ENCODE data around the gene USP20.
"Not testable (repeated sequence)": the region's sequence is repeated elsewhere in the genome, so short reads cannot be mapped to it uniquely, and the experiment has no call there.

USP20 gene

DNA sequence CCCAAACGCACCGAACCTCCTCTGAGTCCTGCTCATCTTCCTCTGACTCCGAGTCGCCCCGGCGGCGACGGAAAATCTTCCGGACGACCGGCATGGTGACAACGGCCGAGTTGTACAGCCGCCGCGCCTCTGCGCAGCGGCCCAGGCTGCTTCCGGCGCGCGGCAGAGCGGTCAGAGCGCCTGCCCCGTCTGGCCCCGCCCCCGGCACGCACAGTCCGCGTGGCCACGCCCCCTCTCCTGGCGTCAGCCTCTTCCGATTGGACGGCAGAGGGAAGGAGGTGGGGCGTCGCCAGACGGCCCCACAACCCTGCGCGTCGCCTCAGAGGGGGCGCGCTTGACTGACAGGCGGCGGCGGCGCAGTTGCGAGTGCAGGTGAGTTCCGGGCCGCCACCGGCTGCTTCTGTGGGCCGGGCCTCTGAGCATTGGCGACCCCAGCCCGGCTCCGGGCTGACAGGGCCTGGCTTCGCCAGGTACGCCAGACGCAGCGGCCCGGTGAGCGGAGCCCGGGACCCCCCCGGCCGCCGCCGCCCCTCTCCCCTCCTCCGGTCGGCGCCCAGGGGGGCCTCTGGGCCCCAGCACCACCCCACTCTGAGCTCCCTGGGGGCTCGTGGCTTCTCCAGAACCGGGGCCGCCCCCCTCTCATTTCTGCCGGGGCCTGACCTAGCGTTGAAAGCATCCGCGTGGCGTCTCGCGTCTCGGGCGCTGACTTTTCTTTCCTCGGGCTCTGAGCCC, at the start of gene USP20, which contains the start of gene C9orf78:
Gene USP20 (plus strand): TSS at position 331 of the 732 bp plus-strand sequence. CDS start 17,098 bp downstream, outside the sequence.
Gene C9orf78 (minus strand): TSS at position 148 of the 732 bp plus-strand sequence. CDS start 54 bp downstream, at position 94.
- peak; percentile 99 for DNase-seq (ENCODE audit: low spot score)

DNA sequence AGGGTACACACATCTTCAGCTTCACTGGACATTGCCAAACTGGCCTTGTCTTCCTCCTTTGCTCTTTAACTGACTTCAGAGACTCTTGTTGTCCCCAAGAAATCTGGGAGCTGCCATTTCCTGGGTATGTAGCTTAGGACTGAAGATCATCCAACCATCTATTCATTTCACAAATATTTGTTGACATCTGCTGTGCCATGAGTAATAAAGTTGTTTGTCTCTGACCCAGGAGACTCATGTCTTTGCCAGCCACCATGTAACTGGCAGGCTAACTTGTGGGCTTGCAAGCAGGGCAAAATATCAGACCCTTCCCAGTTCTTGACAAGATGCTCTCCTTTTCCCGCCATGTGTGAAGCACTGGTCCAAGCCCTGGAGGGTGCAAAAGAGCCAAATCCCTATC, 49.4 kb upstream of the USP20 start:
- no peak for DNase-seq (ENCODE audit: low spot score)

DNA sequence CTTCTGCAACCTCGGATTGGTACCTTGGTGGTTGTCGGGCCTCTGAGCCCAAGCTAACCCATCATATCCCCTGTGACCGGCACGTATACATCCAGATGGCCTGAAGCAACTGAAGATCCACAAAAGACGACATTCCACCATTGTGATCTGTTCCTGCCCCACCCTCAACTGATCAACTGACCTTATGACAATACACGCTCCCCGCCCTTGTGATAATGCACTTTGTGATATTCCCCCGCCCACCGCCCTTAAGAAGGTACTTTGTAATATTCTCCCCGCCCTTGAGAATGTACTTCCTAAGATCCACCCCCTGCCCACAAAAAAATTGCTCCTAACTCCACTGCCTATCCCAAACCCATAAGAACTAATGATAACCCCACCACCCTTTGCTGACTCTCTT, 48.8 kb upstream of the USP20 start:
- DNase-seq (ENCODE audit: low spot score): no peak

DNA sequence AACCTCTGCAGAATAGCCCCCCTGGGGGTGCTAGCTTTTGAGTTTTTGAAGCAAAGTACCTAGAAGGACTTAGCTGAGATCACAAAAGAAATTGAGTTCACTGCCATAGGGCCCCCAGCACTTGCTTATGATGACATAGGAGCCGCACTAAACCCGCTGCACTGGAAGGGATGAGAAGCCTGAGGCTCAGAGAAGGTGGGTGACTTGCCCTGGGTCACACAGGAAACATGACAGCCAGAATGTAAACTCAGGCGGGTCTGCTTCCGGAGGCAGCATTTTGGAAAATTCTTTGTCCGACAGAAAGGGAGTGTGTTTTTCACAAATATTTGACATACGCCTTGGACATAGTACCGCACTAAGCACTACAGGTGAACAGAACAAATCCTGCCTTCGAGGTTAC, 40.7 kb upstream of the USP20 start:
- DNase-seq (ENCODE audit: low spot score): no peak

DNA sequence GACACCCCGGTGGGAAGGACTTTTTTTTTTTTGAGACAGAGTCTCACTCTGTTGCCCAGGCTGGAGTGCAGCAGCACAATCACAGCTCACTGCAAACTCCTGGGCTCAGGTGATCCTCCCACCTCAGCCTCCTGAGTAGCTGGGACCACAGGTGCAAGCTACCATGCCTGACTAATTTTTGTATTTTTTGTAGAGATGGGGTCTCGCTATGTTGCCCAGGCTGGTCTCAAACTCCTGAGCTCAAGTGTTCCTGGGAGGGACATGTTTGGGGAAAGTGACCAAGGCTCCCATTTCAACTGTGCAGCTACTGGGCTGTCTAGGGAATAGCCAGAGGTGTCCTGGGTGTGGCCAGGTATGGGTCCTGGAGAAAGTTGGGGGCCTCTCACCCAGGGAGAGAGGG, 39.2 kb upstream of the USP20 start:
- not testable (repeated sequence) for DNase-seq (ENCODE audit: low spot score)

DNA sequence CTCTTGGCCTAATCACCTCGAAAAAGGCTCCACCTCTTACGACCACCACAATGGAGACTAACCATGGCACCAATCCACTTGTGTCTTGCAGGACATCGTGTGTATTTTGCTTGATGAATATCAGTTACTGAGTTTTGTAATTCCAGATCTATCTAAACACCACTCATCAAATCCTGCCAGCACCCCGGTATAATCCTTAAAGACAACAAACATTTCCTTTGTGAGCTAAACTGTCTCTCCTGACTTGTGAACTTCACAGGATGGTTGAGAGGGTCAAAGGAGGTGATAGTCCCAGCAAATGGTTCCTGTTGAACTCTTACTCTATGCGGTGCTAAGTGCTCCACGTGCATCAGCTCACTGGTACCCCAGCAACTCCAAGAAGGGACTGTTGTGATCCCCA, 36.3 kb upstream of the USP20 start:
- DNase-seq (ENCODE audit: low spot score): no peak

DNA sequence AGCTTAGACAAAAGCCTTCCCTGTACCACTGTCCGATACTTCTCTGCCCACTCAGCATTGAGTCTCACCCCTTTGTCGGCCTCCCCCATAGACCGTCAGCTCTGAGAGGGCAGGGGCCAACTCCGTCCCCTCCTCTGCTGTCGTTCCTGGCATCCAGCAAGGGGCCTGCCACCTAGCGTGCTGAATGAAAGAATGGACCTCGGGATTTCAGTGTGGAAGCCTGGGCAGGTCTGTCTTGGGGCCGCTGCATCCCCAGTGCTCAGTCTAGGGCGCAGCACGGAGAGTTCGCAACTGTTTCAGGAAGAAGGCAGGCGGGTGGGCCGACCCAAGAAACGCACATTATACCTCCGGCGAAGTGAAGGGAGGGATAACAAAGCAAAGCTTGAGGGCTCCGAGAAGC, 33.8 kb upstream of the USP20 start:
- no peak for DNase-seq (ENCODE audit: low spot score)

DNA sequence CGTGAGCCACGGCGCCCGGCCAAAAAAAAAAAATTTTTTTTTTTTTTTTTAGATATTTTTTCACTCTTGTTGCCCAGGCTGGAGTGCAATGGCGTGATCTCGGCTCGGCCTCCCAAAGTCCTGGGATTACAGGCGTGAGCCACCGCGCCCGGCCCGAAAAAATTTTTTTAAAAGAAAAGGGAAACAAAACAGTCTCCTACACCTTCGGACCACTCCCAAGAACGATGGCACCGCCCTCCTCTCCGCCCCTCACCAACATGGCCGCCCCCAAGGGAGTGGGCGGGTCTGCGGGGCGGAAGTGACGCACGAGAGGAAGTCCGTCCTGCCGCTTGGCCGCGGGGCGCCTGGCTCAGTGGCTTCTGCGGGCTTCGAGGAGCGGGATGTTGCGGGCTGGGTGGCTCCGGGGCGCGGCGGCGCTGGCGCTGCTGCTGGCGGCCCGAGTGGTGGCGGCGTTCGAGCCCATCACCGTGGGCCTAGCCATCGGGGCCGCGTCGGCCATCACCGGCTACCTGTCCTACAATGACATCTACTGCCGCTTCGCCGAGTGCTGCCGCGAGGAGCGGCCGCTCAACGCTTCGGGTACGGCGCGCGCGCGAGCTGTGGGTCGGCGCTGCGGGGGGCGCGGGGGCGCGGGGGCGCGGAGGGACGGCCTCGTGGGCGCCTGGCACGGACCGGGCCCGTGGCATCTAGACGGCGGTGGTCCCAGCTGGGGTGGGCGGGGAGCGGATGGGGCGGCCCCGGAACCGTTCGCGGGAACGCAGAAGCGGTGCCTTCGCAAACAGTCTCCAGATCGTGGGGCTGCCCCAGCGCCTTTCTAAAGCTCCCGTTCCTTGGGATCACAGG, 32.2 kb upstream of the USP20 start, which contains the start of gene TOR1B:
Gene TOR1B (plus strand): TSS at position 352 of the 843 bp plus-strand sequence. CDS start 29 bp downstream, at position 381.
- DNase-seq (ENCODE audit: low spot score): peak; percentile 98

DNA sequence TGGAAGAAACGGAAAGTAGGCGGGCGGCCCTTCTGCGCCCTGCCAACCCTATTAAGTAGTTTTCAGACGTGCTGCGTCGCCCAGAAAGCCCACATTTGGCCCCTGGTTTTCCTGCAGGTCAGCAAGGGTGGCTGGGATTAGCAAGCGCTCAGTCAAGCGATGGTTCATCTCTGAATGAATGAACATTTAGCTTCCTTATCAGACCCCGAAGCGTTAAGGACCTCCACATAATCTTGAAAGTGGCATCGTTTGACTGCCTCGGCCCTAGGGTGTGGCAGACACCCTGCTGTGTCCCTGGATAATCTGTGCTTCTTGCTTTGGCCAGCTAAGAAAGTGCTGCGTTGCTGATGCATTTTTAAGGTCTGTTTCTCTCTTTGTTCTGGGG, 31.6 kb upstream of the USP20 start:
- peak; percentile 60 for DNase-seq (ENCODE audit: low spot score)

DNA sequence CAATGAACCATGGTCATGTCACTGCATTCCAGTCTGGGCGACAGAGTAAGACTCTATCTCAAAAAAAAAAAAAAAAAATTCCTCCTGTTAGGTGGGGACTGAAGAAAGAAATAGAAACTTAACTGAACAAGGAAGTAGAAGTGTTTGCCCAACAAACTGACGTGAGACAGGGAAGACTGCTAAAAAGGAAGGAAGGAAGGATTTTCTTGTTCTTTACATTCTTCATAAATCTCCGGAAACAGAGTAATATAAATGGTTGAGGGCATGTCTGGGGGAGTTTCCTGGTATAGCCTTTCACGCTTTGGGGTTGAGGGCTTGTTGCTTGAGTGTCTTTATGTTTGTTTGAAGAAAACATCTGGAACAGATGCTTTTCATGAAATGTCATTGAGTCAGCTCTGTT, 29.2 kb upstream of the USP20 start:
- no peak for DNase-seq (ENCODE audit: low spot score)

DNA sequence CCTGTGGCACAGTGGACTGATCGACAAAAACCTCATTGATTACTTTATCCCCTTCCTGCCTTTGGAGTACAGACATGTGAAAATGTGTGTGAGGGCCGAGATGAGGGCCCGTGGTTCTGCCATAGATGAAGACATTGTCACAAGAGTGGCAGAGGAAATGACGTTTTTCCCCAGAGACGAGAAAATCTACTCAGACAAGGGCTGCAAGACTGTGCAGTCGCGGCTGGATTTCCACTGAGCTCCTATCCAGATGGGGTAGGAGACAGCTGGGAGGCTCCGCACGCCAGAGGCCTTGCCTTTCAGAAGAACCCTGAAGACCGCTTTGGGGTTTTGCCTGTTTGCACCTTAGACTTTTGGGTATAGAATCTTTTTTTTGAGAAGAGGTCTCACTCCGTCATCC, 25.9 kb upstream of the USP20 start:
- DNase-seq (ENCODE audit: low spot score): no peak

DNA sequence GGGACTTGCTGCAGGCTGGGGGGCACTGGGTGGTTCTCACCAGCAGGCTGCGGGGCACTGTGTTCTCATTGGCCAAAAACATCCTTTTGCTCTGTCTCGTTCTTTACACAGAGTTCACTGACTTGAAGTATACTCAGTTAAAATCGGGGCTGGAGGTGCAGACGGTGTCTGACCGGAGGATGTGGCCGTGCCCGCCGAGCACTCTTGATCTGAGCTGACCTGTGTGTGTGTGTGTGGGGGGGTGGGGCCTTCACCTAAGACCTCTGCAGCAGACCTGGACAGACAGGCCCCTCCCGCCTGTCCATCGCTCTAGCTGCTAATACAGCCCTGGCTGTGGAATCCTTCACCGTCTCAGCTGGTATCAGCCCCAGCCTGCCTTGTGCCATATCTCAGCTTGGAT, 25.1 kb upstream of the USP20 start:
- DNase-seq (ENCODE audit: low spot score): no peak

DNA sequence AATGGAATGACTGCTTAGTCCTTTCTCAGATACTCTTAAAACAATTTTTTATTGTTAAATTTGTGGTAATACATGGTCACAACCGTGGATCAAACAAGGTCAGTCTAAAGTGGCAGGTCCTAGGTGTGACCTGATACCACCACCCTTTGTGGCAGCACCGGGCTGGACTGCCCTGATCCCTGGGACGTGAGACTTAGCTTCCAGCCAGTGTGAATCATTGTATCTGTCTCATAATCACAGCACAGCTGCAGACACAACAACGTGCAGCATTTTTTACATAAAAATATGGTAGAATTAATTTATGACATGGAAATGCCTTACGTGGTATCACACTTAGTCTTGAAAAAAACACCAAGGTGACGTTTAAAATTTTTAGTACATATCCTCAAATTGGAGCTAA, 24.5 kb upstream of the USP20 start:
- no peak for DNase-seq (ENCODE audit: low spot score)

DNA sequence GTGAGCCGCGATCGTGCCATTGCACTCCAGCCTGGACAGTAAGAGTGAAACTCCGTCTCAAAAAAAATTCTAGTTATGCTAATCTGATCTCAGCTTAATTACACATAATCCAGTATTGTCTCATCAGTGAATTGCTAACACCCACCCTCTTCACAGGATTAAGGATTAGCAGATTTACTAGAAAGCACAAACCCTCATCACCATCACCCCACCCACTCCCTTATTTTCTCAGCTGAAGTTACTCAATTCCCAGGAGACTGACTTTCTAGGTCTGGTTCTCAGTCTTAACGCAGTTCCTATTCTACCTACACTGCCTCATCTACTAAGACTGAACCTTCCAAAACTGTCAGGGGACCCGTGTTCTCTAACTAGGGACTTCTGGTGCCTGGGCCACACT, 23.3 kb upstream of the USP20 start:
- no peak for DNase-seq (ENCODE audit: low spot score)

DNA sequence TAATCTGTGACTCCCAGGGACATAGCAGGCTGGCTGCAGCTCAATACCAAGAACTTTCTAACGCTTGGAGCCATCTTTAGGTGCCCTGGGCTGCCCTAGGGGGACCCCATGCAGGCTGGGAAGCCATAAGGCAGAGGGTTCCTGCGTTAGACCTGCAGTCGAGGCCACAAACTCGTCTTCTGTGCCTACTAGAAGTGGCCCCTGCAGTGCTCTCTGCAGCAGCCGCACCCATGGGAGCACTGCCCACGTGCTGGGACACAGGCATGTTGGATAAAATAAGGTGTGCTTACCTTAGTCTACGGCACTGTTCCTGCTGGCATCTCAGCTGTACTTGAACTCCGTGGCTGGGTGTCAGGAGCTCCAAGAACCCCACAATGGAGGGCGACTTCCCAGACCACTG, 22.9 kb upstream of the USP20 start:
- DNase-seq (ENCODE audit: low spot score): no peak

DNA sequence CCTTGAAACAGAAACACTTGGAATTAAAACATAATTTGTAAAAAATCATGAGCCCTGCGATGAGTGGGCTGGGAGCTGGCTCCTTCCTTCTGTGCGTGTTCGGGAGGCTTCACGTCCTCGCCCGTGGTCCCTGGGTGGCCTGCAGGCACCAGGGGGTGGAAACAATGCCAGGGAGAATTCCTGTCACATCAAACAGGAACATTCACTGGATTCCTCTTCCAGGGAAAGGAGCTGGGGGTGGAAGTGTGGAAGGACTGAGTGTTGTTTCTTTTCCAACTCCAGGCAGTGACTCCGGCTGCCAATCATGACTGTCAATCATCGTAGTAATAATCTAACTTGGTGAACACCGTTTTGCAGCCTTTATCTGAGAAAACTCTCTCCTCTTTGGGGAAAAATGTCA, 21.6 kb upstream of the USP20 start:
- no peak for DNase-seq (ENCODE audit: low spot score)

DNA sequence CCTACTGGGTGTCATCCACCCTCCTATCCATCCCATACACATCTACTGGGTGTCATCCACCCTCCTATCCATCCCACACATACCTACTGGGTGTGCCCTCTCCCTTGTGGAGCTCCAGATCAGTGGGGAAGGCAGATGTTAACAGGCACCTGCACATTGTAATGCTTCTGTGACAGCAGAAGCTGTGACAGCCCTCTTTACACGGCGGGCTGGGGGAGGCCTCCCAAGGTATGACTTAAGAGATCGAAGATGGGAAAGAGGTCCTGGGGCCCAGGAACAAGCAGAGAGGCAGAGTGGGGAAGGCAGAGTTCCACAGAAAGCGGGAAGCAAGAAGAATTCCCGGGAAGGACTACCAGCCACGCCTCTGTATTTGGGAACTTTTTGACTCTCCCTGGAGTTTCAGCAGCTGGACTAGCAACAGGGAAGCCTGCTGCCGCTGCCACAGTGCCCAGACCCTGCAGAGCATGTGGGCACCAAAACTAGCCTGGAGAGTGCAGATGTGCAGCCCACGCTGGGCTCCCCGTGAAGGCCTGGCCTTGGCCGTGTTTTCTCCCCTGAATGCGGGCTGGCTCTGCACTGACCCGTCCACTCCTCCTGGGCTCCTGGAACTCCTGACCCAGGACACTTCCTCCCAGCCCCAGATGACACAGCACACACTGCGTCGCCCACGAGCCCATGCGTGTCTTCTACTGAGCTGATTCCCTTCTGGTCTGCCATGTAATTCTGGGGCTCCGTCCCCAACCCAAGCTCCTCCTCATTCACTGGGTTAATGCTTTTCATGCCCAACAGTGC, 20.6 kb upstream of the USP20 start:
- DNase-seq (ENCODE audit: low spot score): no peak

DNA sequence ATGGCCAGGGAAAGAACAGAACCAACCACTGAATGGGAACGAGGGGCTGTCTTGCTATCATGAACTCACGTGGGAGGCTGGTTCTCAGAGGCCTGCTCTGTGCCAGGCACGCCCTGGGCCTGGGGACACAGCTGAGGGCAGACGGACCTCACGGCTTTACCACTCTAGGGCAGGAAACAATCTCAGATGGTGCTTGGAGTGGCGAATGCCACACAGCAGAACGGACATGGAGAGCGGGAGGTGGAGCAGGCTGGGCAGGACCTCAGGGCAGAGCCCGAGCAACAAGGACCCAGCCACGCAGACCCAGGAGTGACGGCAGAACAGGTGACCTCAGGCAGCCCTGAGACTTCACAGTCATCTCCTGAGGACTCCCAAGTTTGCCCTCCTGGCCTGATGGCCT, 20.0 kb upstream of the USP20 start:
- no peak for DNase-seq (ENCODE audit: low spot score)

DNA sequence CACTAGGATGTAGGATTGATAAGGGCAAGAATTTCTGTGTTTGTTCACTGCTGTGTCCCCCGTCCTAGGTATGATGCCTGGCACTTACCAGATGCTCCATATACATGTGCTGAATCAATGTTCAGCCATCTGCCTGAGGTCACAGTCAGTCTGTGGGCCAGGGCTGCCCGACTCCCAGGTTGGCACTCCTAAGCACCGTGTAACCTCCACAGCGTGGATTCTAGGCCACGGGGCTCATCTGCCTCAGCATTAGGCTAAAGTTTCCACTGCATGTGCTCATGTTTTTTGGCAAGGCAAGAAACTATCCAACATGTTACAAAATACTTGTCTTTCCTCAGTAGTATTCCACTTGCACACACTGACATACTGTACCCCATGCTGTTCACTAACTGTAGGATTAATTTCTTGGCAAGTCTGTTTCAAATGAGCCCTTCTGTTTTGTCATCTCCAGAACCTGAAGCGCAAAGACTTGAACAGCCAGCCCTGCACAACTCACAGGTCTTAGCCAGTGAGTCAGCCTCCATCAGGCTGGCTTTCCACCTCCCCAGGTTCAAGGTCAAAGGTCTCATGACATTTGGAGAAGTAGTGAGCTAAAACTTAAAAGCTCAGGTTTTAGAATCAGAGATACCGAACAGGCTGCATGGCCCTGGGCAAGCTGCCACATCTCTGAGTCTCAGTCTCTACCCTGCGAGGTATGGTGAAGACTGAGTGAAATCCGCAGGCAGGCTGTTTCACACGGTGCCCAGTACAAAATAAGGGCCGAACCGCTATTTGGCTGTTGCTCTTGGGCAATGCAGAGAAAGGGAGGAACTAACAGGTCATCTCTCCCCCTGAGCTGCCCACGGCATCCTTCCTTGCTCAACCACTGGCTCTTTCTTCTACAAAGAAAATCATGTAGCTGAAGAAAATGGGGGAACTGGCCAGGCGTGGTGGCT, 18.5 kb upstream of the USP20 start:
- no peak for DNase-seq (ENCODE audit: low spot score)

DNA sequence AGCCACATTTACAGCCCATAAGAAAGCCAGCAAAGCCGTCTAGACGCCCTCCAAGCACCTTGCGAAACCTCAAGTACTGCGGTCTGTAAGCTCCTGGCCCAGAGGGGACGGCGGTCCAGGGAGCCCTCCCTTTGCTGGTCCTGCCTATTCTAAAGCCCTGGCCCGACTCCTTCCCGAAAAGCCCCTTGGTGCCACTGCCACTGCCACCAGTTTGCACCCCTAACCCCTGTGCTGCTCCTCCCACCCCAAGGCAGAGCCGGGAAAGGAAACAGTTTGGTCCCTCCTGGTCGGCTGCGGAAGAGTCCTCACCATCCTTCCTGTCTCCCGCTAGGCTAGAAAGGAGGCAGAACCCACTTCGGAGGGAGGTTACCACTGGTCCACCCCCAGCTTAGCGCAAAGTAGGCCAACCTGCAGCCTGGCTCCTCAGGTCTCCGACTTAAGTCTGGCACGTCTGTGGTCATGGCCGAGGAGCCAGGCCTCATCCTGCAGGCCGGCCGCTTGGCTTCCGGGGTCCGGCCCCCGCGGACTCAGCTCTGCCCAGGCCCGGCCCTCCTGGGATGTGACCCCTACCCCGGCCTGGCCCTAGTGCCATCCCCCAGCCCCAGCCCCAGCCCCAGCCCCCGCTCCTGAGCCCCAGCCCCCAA, 12.2 kb upstream of the USP20 start:
- peak; percentile 42 for DNase-seq (ENCODE audit: low spot score)

DNA sequence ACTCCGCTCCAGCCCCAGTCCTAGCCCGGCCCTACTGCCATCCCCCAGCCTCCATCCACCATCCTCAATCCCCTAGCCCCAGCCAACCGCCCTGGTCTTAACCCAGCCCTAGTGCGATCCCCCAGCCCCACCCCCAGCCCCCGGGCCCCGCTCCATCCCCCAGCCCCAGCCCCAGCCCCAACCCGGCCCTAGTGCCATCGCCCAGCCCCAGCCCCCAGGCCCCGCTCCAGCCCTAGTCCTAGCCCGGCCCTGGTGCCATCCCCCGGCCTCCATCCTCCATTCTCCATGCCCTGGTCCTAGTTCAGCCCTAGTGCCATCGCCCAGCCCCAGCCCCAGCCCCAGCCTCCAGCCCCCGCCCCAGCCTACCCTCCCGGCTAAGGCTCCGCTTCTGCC, 11.7 kb upstream of the USP20 start:
- no peak for DNase-seq (ENCODE audit: low spot score)
